Common myeloid progenitor, CD34-positive (primary cell): ENCODE measurements around the gene TNFAIP2.
"Not testable (repeated sequence)": the region's sequence is repeated elsewhere in the genome, so short reads cannot be mapped to it uniquely, and the experiment has no call there.

Experiments used
- CTCF ChIA-PET: fragments of 350-600 bp; sonication (Branson Sonifier 250); formaldehyde crosslinking; loops from one replicate; lab custom pipeline; 2021; ENCODE audit warnings: antibody characterized with exemption; lab: Charles Lee
- POLR2A ChIA-PET: fragments of 350-600 bp; sonication (Branson Sonifier 250); formaldehyde crosslinking; loops from one replicate; lab custom pipeline; 2021; ENCODE audit warnings: antibody characterized with exemption; lab: Charles Lee
- DNase-seq, 3 donors: peaks; one replicate each; pipeline versions ENCODE4 v3.0.0 to v3.0.0-alpha.2; 2013
- H3K27ac ChIP-seq, 2 experiments: 1 replicate in 1 of 2; 2 replicates in 1 of 2; pipeline ENCODE4 v1.7.0; 2013; ENCODE audit warnings: inconsistent platforms in 2 of 2, low read length in 2 of 2, mild to moderate bottlenecking in 2 of 2, low read depth in 1 of 2, moderate library complexity in 1 of 2; ENCODE audit not compliant: severe bottlenecking in 2 of 2, insufficient read depth in 1 of 2, poor library complexity in 1 of 2
- H3K27me3 ChIP-seq, 5 experiments: replicated peaks in 2 of 5; 1 replicate in 3 of 5; 2 replicates in 2 of 5; pipeline versions ENCODE4 v1.6.1 to v1.7.0; 2013; ENCODE audit warnings: low read length in 4 of 5, mild to moderate bottlenecking in 2 of 5, moderate library complexity in 2 of 5, inconsistent platforms in 1 of 5; ENCODE audit not compliant: insufficient read depth in 5 of 5, control insufficient read depth in 4 of 5
- H3K36me3 ChIP-seq, 4 experiments: 1 replicate in 2 of 4; 2 replicates in 2 of 4; pipeline versions ENCODE4 v1.6.1 to v1.7.0; 2013; ENCODE audit warnings: low read length in 3 of 4, control low read depth in 1 of 4, mild to moderate bottlenecking in 1 of 4; ENCODE audit not compliant: control insufficient read depth in 4 of 4, insufficient read depth in 4 of 4
- H3K4me1 ChIP-seq, 4 experiments: 1 replicate in 3 of 4; 2 replicates in 1 of 4; pipeline versions ENCODE4 v1.6.1 to v1.7.1; 2013; ENCODE audit warnings: low read length in 3 of 4, mild to moderate bottlenecking in 3 of 4, control low read depth in 1 of 4, inconsistent platforms in 1 of 4, moderate library complexity in 1 of 4; ENCODE audit not compliant: control insufficient read depth in 4 of 4, insufficient read depth in 4 of 4; ENCODE audit errors: control extremely low read depth in 1 of 4
- H3K4me3 ChIP-seq, 7 experiments: 1 replicate in 4 of 7; 2 replicates in 3 of 7; pipeline versions ENCODE4 v1.5.1 to v1.7.0; 2013; ENCODE audit warnings: mild to moderate bottlenecking in 7 of 7, low read length in 6 of 7, moderate library complexity in 6 of 7, inconsistent platforms in 2 of 7, low read depth in 2 of 7, control low read depth in 1 of 7; ENCODE audit not compliant: insufficient read depth in 4 of 7, control insufficient read depth in 1 of 7; ENCODE audit errors: extremely low read depth in 1 of 7
- H3K9me3 ChIP-seq, 5 experiments: 1 replicate in 4 of 5; 2 replicates in 1 of 5; pipeline versions ENCODE4 v1.6.1 to v1.7.1; 2013; ENCODE audit warnings: low read length in 4 of 5, mild to moderate bottlenecking in 2 of 5, inconsistent platforms in 1 of 5, low read depth in 1 of 5, moderate library complexity in 1 of 5; ENCODE audit not compliant: control insufficient read depth in 4 of 5, insufficient read depth in 2 of 5; ENCODE audit errors: control extremely low read depth in 1 of 5
- WGBS: methylation state at CpG from one replicate; pipeline ENCODE4 v1.1.5; 2013; ENCODE audit not compliant: insufficient coverage; 5-methylcytosine and 5-hydroxymethylcytosine counted together

The TNFAIP2 gene

DNA sequence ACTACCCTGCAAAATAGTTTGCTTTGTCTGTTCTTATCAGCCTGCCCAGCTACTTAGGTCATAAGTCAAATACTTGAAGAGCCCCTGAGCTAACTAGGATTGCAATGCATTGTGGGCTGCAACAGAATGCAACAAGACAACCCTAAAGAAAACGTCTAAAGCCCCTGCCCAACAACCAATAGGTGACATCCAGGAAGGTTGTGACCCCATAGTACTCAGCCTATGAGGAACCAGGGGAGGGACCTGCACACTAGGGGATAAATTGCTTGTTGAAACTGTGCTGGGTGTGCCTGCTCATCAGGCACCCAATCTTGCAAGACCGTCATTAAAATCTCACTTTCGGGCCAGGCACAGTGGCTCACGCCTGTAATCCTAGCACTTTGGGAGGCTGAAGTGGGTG lies 52.9 kb downstream of the TNFAIP2 start:
- H3K4me3 ChIP-seq, DNase-seq, H3K27me3 ChIP-seq, H3K27ac ChIP-seq, POLR2A ChIA-PET, H3K36me3 ChIP-seq, H3K4me1 ChIP-seq: not testable (repeated sequence)
- CTCF ChIA-PET: interaction anchor here (1.8 kb wide), 1 partner anchor 71 kb away, joined by 9 read pairs; no protein-coding TSS in a partner anchor
- WGBS: 90% methylated on average over 3 of the region's 4 CpGs
- peaks cover 0 to 24% (median 12%) of the 10 kb centered on the region in 5 experiments for H3K9me3 ChIP-seq

DNA sequence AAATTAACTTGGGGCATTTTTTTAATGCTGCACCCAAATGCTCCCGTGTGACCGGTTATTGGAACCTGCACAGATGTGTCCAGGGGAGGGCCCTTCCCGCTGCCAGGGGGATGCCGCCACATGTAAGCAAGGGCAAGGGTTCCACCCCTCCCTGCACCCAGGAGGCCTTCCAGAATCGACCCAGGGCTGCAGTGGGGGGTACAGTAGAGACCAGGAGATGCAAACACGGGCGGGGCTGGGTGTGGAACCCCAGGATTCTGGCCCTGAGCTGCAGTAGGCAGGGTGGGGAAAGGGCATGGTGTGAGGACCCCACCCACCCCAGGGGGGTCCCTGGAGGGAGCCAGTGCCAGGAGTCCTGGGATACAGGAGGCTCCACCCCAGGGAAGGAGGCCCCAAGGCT lies 54.1 kb downstream of the TNFAIP2 start:
- H3K27me3 ChIP-seq: no peaks in the 10 kb centered on the region
- H3K4me3 ChIP-seq: no peak overlapping the region
- no peak overlapping the region for H3K27ac ChIP-seq
- ChIA-PET CTCF (no interaction called here), POLR2A (no interaction called here)
- no peaks in the 10 kb centered on the region for H3K36me3 ChIP-seq
- peaks cover 0 to 19% (median 11%) of the 10 kb centered on the region in 5 experiments for H3K9me3 ChIP-seq
- no peaks in the 10 kb centered on the region for H3K4me1 ChIP-seq
- WGBS: 79% methylated on average over 7 of the region's 7 CpGs
- DNase-seq: no peak

DNA sequence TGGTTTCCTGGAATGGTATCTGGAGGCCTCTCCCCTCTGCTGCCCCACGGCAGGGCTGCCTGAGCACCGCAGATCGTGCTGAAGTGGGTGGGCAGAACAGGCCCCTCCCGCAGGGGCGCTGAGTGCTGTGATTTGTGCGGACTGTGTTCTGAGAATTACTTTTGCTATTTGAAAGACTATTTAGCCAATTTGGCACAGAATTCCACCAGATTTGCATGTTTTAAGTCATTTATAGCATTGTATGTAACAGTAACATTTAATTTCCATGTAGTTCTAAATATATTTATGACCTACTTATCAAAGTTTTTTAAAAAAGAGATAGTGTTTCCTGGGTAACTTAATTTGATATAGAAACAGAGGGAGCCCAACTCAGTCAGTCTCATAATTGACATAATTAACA lies 55.3 kb downstream of the TNFAIP2 start:
- no peak overlapping the region for H3K4me3 ChIP-seq
- H3K9me3 ChIP-seq: peaks cover 0 to 14% (median 11%) of the 10 kb centered on the region in 5 experiments
- ChIA-PET POLR2A (no interaction called here), CTCF (no interaction called here)
- 98% methylated on average over 5 of the region's 6 CpGs for WGBS
- DNase-seq: no peak
- no peaks in the 10 kb centered on the region for H3K4me1 ChIP-seq
- H3K36me3 ChIP-seq: no peaks in the 10 kb centered on the region
- H3K27ac ChIP-seq: no peak overlapping the region
- peaks cover 0 to 2% (median 0%) of the 10 kb centered on the region in 5 experiments for H3K27me3 ChIP-seq

DNA sequence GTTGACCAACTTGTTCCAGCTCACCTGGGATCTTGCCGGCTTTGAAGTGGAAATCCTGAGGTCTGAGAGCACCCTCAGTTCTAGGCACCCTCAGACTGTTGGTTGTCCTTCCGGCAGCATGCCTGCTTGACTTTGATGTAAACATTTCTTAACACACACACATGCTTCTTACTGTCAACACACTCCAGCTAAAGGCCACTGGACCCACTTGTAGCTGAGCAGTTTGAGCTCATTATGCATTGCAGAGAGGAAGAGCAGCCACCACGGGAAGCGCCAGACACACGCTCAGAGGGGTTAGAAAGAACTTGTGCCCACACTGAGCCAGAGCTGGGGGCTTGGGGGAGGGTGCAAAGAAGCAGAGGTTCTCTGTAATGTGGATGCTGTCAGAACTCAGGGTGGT lies 55.8 kb downstream of the TNFAIP2 start:
- no peaks in the 10 kb centered on the region for H3K36me3 ChIP-seq
- H3K27ac ChIP-seq: no peak overlapping the region
- peaks cover 0 to 14% (median 11%) of the 10 kb centered on the region in 5 experiments for H3K9me3 ChIP-seq
- peaks cover 0 to 2% (median 0%) of the 10 kb centered on the region in 5 experiments for H3K27me3 ChIP-seq
- H3K4me3 ChIP-seq: no peak overlapping the region
- WGBS: 70% methylated on average over 5 of the region's 5 CpGs
- DNase-seq: no peak
- POLR2A ChIA-PET: interaction anchor here (0.6 kb wide), 1 partner anchor 438 kb away, joined by 3 read pairs; no protein-coding TSS in a partner anchor
- CTCF ChIA-PET: no interaction called here
- H3K4me1 ChIP-seq: no peaks in the 10 kb centered on the region

DNA sequence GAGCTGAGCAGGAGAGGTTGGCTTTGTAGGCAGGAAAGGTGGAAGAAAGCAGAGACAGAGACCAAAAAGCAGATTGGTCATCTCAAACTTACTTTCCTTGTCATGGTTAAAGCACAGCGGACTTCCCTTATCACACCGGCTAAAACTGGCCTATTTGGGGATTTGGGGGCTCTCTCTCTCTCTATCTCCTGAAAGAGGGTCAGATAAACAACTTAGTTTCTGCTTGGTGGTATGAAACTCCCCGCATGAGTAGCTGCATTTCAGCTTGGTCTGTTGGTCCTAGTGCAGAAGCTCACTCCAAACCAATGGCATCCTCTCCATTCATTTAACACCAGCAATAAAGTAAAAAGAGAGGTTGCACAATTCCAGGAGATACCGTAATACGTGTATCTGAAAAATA lies 57.1 kb downstream of the TNFAIP2 start:
- Histone ChIP-seq H3K27ac (no peak overlapping the region), H3K4me3 (no peak overlapping the region), H3K9me3 (peaks cover 0 to 5% (median 2%) of the 10 kb centered on the region in 5 experiments), H3K36me3 (no peaks in the 10 kb centered on the region), H3K27me3 (peaks cover 0 to 3% (median 0%) of the 10 kb centered on the region in 5 experiments), H3K4me1 (no peaks in the 10 kb centered on the region)
- DNase-seq: no peak
- POLR2A ChIA-PET: no interaction called here
- CTCF ChIA-PET: interaction anchor here (0.8 kb wide), 2 partner anchors 40 to 75 kb away, joined by 3 read pairs; no protein-coding TSS in a partner anchor
- 100% methylated on average over 2 of the region's 5 CpGs for WGBS

DNA sequence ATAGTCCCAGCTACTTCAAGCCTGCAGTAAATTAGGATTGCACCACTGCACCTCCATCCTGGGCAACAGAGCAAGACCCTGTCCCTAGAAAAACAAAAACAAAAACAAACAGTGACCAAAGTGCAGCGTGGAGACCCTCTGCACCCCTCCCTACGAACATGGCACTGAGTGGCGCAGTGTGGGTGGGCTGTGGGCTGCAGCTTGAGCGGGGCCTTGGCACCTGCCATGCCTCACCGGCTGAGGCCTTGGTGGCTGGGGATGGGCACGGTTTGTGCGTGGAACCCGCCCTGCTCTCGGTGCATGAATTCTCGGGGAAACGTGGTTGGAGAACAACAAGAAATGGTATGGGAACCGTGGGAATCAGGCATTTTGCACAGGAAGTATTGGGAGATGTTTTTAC lies 60.8 kb downstream of the TNFAIP2 start:
- no peak overlapping the region for H3K4me3 ChIP-seq
- ChIA-PET CTCF (interaction anchor here (1.0 to 4.5 kb wide), 7 partner anchors 15 to 110 kb away, joined by 3 to 38 read pairs (median 3); no protein-coding TSS in a partner anchor), POLR2A (no interaction called here)
- H3K27me3 ChIP-seq: peaks cover 2 to 34% (median 18%) of the 10 kb centered on the region in 5 experiments
- WGBS: 93% methylated on average over 12 of the region's 12 CpGs
- no peak for DNase-seq
- peaks cover 0 to 7% (median 4%) of the 10 kb centered on the region in 4 experiments for H3K4me1 ChIP-seq
- H3K27ac ChIP-seq: no peak overlapping the region
- H3K9me3 ChIP-seq: no peaks in the 10 kb centered on the region
- no peaks in the 10 kb centered on the region for H3K36me3 ChIP-seq

DNA sequence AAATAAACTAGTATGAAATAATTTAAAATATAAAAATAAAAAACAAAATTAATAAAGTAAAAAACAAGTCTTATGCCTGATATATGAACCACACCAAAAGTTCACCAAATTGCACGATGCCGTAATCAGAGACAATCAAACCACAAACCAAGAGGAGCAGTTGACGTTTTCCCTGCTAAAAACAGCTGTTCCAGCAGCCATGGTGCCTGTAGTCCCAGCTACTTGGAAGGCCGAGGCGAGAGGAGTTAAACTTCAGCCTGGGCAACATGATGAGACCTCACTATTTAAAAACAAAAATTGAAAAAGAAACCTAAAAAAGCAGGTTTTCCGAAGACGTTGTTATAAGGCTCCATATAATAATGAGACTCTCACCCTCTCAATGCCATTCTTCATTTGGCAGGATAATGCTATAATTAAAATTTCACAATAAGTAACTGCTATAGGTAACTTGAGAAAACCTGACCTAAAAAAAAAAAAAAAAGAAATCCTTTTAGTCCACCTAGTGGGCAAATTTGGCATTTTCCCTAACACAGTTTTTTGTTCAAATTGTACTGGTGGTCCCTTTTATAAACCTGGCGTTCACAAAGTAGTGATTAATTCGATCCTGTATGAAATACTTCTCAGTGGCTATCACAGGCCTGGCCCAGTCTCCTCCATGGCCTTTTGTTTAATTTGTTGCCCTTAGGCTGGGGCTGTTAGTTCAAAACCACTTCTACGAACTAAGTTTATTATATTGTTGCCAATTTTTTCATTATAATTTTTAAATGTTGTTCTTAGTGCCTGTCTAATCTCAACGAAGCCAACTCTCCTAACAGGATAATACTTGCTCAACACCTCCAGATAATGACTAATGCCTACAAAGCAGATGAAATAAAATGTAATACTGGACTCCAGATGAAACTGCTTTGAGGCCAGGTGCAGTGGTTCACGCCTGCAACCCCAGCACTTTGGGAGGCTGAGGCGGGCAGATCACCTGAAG lies 62.1 kb downstream of the TNFAIP2 start:
- ChIA-PET CTCF (interaction anchor here (0.7 to 4.5 kb wide), 8 partner anchors 13 to 172 kb away, joined by 3 to 38 read pairs (median 5); no protein-coding TSS in a partner anchor), POLR2A (no interaction called here)
- Histone ChIP-seq H3K9me3 (no peaks in the 10 kb centered on the region), H3K27me3 (peaks cover 3 to 47% (median 21%) of the 10 kb centered on the region in 5 experiments), H3K4me3 (no peak overlapping the region), H3K27ac (no peak overlapping the region), H3K4me1 (peaks cover 0 to 9% (median 7%) of the 10 kb centered on the region in 4 experiments), H3K36me3 (no peaks in the 10 kb centered on the region)
- peak; percentile 50 to 77 (median 66) for DNase-seq
- WGBS: 42% methylated on average over 3 of the region's 13 CpGs
